ENCODE results near the gene C2orf92.

DNA sequence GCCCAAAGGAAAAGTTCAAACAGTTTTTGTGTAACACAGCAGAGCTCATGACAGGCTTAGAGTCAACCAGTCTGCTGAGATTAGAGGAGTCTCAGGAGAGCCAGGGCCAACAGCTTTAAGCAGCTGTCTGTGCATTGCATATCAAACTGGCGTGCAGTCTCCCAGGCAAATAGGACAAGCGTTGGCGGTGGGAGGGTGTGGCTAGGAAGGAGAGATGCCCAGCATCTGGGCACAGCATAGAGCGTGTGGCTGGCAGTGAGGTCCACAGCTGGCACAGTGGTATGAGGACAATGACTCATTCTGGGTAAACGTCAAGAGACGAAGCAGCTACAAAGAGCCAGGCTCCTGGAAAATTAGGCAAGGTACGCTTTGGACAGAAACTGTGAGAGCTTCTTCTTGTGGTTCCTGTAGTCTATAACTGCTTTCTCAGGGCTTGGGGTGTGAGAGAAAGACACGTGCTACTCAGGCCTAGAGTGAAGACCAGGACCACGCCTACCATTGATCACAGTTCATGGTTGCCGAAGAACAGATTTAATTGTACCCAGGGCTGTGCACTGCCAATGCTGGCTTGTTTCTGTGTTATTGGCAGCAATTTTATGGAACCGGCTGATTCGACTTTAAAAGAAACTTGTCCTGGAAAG, 58.7 kb downstream of the C2orf92 start:
- TF ChIP-seq FOXA1 (IDR thresholded peaks at IDR 0.05), result no peak
- TF ChIP-seq SP1 (IDR thresholded peaks at IDR 0.05), result no peak
- no peak for TF ChIP-seq LEF1 (IDR thresholded peaks at IDR 0.05; ENCODE audit: borderline replicate concordance)
- no peak for TF ChIP-seq HDGF (IDR thresholded peaks at IDR 0.05; ENCODE audit: borderline replicate concordance)
- TF ChIP-seq ZNF384 (IDR thresholded peaks at IDR 0.05), result no peak

Measured in HEK293T (cell line).